ENCODE results near the gene GPR37L1.

Gene GPR37L1, protein sequence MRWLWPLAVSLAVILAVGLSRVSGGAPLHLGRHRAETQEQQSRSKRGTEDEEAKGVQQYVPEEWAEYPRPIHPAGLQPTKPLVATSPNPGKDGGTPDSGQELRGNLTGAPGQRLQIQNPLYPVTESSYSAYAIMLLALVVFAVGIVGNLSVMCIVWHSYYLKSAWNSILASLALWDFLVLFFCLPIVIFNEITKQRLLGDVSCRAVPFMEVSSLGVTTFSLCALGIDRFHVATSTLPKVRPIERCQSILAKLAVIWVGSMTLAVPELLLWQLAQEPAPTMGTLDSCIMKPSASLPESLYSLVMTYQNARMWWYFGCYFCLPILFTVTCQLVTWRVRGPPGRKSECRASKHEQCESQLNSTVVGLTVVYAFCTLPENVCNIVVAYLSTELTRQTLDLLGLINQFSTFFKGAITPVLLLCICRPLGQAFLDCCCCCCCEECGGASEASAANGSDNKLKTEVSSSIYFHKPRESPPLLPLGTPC

DNA sequence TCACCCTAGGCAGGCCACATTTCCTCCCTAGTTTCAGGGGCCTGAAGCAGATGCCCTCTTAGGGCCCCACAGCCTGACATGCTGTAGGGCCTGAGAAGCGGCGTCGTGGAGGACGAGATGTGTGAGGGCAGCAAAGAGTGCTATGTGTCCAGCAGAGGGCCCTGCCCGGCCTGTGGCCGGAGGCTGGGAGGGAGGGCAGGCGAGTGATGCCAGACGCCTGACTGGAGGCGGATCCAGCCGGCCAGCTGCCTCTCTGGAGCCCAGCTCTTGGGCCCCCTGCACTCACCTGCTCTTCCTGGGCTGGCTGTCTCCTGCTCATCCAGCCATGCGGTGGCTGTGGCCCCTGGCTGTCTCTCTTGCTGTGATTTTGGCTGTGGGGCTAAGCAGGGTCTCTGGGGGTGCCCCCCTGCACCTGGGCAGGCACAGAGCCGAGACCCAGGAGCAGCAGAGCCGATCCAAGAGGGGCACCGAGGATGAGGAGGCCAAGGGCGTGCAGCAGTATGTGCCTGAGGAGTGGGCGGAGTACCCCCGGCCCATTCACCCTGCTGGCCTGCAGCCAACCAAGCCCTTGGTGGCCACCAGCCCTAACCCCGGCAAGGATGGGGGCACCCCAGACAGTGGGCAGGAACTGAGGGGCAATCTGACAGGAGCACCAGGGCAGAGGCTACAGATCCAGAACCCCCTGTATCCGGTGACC is at the start of gene GPR37L1:
TSS of gene GPR37L1 (plus strand) at position 279 of the 697 bp plus-strand sequence. CDS start at position 326, 47 bp downstream.
- no peak for DNase-seq

DNA sequence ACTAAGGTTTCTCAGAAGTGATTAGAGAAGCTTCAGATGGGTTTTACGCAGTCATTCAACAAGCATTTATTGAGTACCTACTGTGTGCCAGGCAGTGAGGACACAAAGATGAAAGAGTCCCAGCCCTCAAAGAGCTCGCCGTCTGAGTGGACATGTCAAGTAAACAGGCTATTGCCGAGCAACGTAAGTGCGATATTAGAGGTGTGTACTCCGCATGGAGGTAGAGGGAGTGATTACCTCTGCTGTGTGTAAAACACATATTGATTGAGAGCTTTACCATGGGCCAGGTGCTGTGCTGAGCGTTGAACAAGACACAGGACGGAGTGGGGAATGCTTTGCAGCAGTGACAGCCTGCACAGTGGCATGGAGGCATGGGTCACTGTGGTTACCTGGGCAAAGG is 49.5 kb upstream of the GPR37L1 start:
- no peak for DNase-seq

DNA sequence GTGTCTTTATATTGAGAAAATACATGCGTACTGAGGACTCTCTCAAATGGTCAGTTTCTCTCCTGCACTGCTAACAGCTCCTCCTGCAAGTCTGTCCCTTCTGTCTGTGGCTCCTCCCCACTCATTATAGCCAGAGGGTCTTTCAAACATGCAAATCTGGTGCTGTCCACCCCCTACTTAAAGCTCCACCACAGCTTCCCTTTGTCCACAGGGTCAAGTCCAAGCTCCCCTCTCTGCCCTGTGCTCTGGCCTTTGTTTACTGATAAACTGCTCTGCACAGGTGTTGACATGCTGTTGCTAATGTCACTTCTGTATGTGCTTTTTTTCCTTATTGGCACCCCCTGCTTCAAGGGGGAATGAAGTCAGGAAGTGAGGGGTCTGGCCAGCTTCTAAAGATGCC is 47.7 kb upstream of the GPR37L1 start:
- no peak for DNase-seq

GRCh38 chr1:202075389-202075788 is 47.3 kb upstream of the GPR37L1 start:
- DNase-seq: no peak

GRCh38 chr1:202076050-202076511 is 46.6 kb upstream of the GPR37L1 start:
- no peak for DNase-seq

- DNase-seq: no peak
Observed at GRCh38 chr1:202078241-202078640, 44.5 kb upstream of the GPR37L1 start.

DNA sequence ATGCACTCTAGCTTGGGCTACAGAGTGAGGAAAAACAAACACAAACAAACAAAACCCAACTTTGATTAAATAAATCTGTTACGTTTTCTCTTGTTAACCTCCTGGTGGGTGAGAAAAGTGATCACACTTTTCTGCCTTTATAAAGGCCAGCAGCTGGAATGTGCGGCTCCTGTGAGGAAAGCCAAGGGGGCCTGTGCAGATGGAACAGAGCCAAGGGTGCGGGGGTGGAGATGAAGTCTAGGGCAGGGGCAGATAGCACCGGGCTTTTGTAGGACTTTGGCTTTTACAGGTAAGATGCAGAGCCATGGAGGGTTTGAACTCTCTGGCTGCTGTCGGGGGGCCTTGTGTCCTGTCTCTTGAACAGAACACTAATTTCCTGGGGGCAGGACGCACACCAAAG is 40.7 kb upstream of the GPR37L1 start:
- no peak for DNase-seq

DNA sequence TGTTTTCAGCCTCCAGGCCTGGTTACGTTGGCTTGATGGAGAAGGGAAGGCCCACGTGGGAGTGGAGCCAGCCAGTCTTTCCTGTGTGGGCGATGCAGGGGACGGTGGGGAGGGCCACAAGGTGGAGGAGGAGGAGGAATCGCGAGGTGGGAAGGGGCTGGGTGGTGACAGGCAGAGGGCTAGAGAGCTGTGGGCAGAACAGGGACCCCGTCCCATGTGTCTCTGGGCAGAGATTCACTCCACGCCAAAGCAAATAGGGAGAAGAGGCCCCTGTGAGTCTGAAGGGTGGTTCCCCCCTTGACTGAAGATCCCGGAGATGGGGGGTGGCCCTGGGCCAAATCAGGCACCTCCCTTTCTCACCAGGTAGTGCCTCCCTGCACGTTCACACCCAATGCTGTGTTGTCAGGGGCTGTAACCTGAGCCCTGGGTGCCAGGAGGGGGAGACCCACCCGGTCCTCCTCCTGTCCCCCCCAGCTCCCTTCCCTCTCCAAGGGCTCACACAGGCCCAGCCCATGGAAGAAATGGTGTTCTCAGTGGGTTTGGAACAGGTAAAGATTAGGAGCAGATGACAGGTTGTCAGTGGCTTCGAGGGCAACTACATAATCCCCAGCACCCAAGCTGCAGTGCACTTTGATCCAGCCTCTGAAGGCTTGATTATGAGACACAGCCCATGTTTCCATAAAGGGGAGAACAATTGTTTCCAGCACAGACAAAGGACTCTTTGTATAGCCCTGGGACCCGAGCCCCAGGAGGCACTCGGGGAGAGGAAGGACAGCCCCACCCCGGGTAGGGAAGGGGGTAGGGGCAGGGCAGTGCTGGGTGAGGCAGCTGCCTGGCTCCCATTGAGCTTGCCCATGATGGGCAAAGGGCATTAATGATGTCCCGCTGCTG is 37.7 kb upstream of the GPR37L1 start:
- no peak for DNase-seq

DNA sequence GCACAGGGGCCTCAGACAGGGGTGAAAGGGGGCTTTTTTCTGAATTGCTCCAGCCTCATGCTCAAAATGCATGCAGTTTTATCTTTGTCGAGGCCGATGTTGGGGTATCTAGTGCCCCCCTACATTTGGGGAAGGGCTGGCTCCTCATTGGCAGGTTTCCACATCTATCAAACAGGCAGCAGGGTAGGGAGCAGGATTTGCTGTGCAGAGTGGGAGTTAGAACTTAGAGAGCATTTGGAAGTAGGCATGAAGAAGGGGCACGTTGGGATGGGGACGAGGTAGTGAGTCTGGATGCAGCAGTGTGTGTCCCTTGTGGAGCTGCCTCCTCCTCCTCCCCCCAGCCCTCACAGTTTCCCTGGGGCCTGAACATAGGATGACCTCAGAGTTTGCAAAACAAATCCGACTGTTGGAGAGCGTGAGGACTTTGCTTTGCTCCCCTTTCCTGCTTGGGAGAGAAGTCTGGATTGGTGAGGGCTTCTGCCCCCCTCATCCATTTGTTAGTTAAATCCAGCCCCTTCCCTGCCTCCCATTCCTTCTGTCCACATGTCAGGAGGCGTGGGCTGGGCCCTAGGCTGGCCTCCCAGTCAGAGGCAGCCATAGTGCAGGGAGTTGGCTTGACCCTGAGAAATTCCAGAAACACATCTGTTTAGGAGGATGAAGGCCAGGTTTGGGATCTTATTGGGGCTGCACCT is 36.9 kb upstream of the GPR37L1 start:
- no peak for DNase-seq

DNA sequence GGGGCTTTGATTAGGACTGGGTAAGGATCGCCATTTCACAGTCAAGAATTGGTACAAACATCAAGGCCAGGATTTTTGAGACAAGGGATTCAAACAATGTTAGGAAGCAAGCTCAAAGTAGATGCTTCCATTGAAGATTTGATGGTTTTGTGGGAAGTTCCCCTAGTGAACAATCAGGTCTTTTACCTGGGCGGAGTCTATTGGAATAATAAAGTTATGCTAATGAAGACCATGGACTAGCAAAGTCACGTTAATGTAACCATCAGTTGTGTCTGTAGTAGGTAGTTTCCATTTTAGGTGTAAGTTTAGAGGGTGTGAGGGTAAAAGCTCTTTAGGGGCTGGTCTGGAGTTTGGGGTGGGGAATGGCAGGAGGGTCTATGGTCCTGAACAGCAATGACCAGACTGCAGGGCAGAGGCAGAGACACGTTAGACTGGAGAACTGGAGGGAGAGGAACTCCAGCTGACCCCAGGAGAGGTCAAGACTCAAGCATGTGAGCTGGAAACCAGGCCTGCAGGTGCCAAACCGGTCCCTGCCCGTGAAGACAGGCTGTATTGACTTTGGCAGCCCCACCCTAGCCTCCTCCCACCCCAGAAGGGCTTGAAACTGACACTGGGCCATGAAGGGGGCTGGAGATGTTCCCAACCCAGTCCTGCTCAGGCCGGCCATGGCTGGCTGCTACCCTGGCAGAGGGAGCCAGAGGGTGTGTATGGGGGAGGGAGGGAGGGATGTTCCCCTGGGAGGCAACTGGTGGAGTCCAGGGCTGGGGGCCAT is 36.0 kb upstream of the GPR37L1 start:
- DNase-seq: no peak

- DNase-seq: no peak
Observed at GRCh38 chr1:202088206-202088605, 34.5 kb upstream of the GPR37L1 start.

- DNase-seq: no peak
Observed at GRCh38 chr1:202090994-202091393, 31.7 kb upstream of the GPR37L1 start.

- DNase-seq: no peak
Observed at GRCh38 chr1:202093858-202094257, 28.9 kb upstream of the GPR37L1 start.

DNA sequence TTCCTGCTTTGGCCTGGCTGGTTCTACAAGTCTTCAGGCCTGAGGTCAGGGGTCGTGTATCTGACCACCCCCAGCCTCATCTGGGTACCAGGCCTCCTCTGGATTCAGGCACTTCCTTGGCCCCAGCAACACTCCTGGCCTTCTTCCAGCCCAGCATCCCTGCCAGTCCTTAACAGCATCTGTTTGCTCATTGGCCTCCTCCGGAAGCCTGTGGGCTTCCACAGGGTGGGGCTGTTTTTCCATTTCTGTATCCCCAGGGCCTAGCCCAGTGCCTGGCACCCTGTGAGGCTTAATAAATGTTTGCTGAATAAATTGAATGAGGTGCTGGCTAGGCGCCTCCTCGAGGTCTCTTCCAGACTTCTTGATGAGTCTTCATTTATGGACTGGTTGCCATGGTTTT is 21.5 kb upstream of the GPR37L1 start:
- no peak for DNase-seq

GRCh38 chr1:202104073-202104472 is 18.6 kb upstream of the GPR37L1 start:
- no peak for DNase-seq

- DNase-seq: no peak
Observed at GRCh38 chr1:202105571-202106339, 17.0 kb upstream of the GPR37L1 start.

- no peak for DNase-seq
Observed at GRCh38 chr1:202106340-202107254, 16.1 kb upstream of the GPR37L1 start.

DNA sequence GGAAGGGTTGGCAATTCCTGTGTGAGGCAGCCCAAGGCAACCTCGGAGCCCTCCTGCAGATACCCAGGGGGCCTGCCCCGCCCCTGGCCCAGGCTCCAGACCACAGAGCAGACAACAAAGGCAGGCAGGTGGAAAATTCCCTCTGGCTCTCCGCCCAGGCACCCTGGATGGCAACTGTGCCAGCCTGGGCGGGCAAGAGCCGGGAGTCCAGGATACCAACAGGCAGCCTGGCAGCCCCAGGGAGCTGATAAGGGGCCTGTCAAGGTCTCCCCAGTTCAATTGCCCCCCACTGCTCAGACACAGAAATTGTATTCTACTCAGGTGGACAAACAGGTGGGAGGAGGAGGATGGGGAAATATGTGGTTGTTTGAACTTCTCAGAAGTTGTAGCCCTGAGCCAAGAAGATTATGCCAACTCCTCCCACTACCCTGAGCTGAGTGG is 15.4 kb upstream of the GPR37L1 start:
- no peak for DNase-seq
